ENCODE results near the gene LTBP2. TPM values are rescaled to one million over a fixed set of nuclear protein-coding genes. Genes with fewer than 3 reads are reported as not detected.
A peak's percentile ranks its signal among the peaks of the same experiment; 100 is the strongest.
"Not testable (repeated sequence)": the region's sequence is repeated elsewhere in the genome, so short reads cannot be mapped to it uniquely, and the experiment has no call there.

LTBP2 gene
- total RNA-seq, 3 donors from 2014 or later: 0.21 to 0.35 (median 0.30) TPM

DNA sequence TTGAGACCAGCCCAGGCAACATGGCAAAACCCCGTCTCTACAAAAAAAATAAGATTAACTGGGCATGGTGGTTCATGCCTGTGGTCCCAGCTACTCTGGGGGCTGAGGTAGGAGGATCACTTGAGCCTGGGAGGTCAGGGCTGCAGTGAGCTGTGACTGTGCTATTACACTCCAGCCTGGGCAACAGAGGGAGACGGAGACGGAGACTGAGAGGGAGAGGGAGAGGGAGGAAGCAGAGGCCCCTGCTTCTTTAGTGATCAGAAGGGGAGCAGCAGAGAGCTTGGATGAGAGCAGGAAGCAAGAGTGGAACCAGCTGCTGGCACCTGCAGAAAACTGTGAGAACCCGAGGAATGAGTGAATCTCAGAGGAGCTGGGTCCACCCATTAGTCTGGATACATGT is 72.5 kb downstream of the LTBP2 start:
- no peak for ATAC-seq
- Mint-ChIP-seq H3K4me1 (ENCODE audit: low read depth) (no peaks in the 10 kb centered on the region), H3K36me3 (ENCODE audit: insufficient read depth) (no peaks in the 10 kb centered on the region), H3K27me3 (ENCODE audit: low read depth) (no peaks in the 10 kb centered on the region), H3K4me3 (no peak overlapping the region), H3K9me3 (no peaks in the 10 kb centered on the region)
- no peak for DNase-seq

DNA sequence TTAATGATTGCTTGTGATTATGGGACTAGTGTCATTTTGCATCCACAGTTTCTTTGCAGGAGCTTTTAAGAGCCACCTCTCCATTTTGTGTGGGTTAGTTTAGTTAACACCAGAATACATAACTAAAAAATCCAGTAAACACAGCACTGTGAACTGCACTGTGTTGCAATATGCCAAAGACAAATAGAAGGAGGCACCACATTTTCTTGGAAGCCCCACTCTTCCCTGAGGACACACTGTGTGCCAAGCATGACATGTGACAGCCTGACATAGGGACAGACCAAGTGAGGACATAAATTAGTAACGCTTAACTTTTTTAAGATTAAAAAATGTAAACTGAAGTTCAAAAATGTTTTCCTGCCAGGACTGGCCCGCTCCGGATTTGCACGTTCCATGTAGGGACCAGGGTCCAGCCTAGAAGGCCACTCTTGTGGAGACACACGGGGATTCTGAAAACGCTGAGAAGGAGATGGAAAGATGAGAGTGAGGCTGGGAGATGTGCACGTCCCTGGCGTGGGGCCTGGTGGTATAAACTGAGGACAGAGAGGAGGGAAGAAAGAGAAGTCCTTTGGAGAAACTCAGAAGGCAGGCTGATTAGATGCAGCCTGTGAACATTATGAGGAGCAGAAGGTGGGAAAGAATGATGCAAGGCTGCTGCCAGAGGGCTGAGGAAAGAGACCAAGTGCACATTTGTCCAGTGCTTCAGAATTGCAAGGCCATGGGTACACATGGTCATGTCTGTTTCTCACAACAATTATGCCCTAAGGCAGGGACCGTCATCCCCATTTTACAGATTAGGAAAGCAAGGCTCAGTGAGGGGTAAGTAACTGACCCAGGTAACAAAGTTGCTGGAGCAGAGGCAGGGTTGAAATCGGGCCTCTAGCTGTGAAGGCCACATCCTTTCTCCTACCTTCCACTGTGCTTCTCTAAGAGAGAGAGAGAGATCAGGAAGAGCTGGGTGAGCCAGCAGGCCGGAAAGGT is 73.3 kb downstream of the LTBP2 start:
- ATAC-seq (no peak), DNase-seq (no peak)
- Mint-ChIP-seq H3K4me3 (no peak overlapping the region), H3K9me3 (no peaks in the 10 kb centered on the region), H3K27me3 (ENCODE audit: low read depth) (no peaks in the 10 kb centered on the region), H3K36me3 (ENCODE audit: insufficient read depth) (no peaks in the 10 kb centered on the region), H3K4me1 (ENCODE audit: low read depth) (no peaks in the 10 kb centered on the region)

DNA sequence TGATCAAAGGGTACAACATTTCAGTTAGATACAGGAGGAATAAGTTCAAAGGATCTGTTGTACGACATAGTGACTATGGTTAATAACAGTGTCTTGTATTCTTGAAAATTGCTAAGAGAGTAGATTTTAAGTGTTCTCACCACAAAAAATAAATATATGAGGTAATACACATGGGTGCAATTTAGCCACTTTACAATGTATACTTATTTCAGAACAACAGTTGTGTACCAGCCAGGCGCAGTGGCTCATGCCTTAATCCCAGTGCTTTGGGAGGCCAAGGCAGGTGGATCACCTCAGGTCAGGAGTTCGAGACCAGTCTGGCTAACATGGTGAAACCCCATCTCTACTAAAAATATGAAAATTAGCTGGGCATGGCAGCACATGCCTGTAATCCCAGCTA is 75.7 kb downstream of the LTBP2 start:
- not testable (repeated sequence) for DNase-seq; H3K4me3 Mint-ChIP-seq; H3K27me3 Mint-ChIP-seq (ENCODE audit: low read depth); H3K4me1 Mint-ChIP-seq (ENCODE audit: low read depth); ATAC-seq; H3K36me3 Mint-ChIP-seq (ENCODE audit: insufficient read depth); H3K9me3 Mint-ChIP-seq

DNA sequence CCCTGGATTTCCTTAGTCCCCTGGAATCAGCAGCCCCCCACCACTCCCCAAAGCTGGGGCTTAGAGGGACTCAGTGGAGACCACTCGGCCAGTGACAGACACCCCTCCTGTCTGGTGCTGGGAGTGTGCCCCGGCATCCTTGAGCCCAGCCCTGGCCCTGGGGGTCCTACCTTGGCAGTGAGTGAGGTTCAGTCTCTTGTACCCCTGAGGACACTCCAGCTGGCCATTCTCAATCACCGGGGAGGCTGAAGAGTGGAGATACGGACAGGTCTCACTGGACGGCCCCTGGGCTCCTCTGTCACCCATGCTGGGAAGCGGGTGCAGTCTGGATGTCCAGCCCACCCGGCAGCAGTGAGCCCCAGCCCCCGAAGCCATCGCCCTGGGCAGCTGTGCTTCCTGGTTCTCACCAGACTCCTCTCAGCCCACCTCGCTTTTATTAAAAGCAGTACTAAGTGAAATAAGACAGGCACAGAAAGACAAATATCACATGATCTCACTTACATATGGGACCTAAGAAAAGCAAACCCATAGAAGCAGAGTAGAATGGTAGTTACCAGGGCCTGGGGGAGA is 76.2 kb downstream of the LTBP2 start:
- Mint-ChIP-seq H3K9me3 (no peaks in the 10 kb centered on the region), H3K36me3 (ENCODE audit: insufficient read depth) (no peaks in the 10 kb centered on the region), H3K4me1 (ENCODE audit: low read depth) (peaks cover 4% of the 10 kb centered on the region), H3K27me3 (ENCODE audit: low read depth) (no peaks in the 10 kb centered on the region), H3K4me3 (no peak overlapping the region)
- no peak for DNase-seq
- ATAC-seq: no peak

- H3K9me3 Mint-ChIP-seq: no peaks in the 10 kb centered on the region
- H3K4me1 Mint-ChIP-seq (ENCODE audit: low read depth): peaks cover 4% of the 10 kb centered on the region
- no peaks in the 10 kb centered on the region for H3K27me3 Mint-ChIP-seq (ENCODE audit: low read depth)
- no peak overlapping the region for H3K4me3 Mint-ChIP-seq
- DNase-seq (no peak), ATAC-seq (no peak)
- H3K36me3 Mint-ChIP-seq (ENCODE audit: insufficient read depth): no peaks in the 10 kb centered on the region
Measured at GRCh38 chr14:74533576-74533975, 78.5 kb downstream of the LTBP2 start.

- H3K4me3 Mint-ChIP-seq: no peak overlapping the region
- H3K27me3 Mint-ChIP-seq (ENCODE audit: low read depth): no peaks in the 10 kb centered on the region
- H3K36me3 Mint-ChIP-seq (ENCODE audit: insufficient read depth): no peaks in the 10 kb centered on the region
- DNase-seq: no peak
- peaks cover 4% of the 10 kb centered on the region for H3K4me1 Mint-ChIP-seq (ENCODE audit: low read depth)
- no peaks in the 10 kb centered on the region for H3K9me3 Mint-ChIP-seq
- no peak for ATAC-seq
Measured at GRCh38 chr14:74532246-74532645, 79.8 kb downstream of the LTBP2 start.

DNA sequence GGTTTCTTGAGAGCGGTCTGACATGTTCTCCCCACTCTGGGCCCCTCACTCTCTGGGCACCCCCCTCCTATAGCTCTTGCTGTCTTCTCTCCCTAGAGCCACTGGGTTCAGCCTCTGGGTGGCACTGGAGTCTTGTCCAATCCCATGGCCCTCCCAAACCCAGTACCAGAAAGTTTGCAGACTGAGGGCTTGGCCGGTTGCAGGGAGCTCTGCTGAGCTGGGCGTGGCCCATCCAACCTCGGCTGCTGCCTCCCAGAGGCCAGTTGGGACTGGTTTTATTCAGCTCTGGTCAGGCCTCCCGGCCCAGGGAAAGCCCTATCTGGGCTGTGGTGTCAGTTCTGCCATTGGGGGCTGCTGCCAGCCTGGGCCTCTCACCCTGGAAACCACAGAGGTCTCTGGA is 80.6 kb downstream of the LTBP2 start:
- H3K4me1 Mint-ChIP-seq (ENCODE audit: low read depth): peaks cover 4% of the 10 kb centered on the region
- DNase-seq (no peak), ATAC-seq (peak in 1 of 2 donors; percentile 10)
- no peaks in the 10 kb centered on the region for H3K27me3 Mint-ChIP-seq (ENCODE audit: low read depth)
- H3K4me3 Mint-ChIP-seq: no peak overlapping the region
- H3K9me3 Mint-ChIP-seq: no peaks in the 10 kb centered on the region
- no peaks in the 10 kb centered on the region for H3K36me3 Mint-ChIP-seq (ENCODE audit: insufficient read depth)

GRCh38 chr14:74531006-74531405 is 81.0 kb downstream of the LTBP2 start:
- no peak overlapping the region for H3K4me3 Mint-ChIP-seq
- no peak for DNase-seq
- ATAC-seq: no peak
- no peaks in the 10 kb centered on the region for H3K27me3 Mint-ChIP-seq (ENCODE audit: low read depth)
- H3K36me3 Mint-ChIP-seq (ENCODE audit: insufficient read depth): no peaks in the 10 kb centered on the region
- no peaks in the 10 kb centered on the region for H3K9me3 Mint-ChIP-seq
- H3K4me1 Mint-ChIP-seq (ENCODE audit: low read depth): peaks cover 4% of the 10 kb centered on the region

DNA sequence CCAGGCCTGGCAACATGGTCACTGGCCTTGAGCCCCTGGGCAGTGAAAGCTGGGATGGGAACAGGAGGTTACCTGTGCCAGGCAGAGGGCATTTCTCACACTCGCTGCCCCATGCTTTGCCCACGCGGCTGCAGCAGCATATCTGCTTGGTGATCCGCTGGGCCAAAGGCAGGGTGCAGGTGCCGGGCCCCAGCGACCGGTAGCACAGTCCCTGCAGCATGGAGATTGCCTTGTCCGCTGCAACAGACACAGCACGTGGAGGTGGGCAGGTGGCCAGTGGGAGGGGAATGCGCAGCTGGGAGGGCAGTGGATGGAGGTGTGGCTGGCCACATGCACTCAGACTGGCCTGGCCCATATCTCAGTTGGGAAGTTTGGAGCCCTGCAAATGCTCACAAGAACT is 83.2 kb downstream of the LTBP2 start:
- H3K4me3 Mint-ChIP-seq: no peak overlapping the region
- no peak for DNase-seq
- peaks cover 2% of the 10 kb centered on the region for H3K27me3 Mint-ChIP-seq (ENCODE audit: low read depth)
- H3K36me3 Mint-ChIP-seq (ENCODE audit: insufficient read depth): no peaks in the 10 kb centered on the region
- no peaks in the 10 kb centered on the region for H3K9me3 Mint-ChIP-seq
- H3K4me1 Mint-ChIP-seq (ENCODE audit: low read depth): peaks cover 4% of the 10 kb centered on the region
- no peak for ATAC-seq

DNA sequence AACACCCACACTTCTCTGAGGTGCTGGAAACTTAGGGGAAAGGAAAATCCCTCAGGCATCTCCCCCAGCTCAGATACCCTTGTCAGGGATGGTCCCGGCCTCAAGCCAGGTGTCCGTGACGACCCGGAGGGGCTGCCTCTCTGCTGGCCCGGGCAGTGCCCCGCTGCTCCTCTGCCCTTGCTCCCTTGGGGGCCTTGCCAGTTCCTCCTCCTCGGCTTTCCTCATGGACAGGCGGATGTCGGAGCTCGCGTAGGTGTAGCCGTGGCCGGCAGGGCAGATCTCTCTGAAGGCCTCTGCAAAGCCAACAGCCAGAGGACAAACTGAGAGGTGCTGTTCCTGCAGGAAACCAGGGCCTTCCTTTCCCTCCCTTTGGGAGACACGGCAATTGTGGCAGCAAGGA is 83.6 kb downstream of the LTBP2 start:
- no peaks in the 10 kb centered on the region for H3K9me3 Mint-ChIP-seq
- ATAC-seq (no peak), DNase-seq (no peak)
- H3K27me3 Mint-ChIP-seq (ENCODE audit: low read depth): peaks cover 2% of the 10 kb centered on the region
- no peaks in the 10 kb centered on the region for H3K36me3 Mint-ChIP-seq (ENCODE audit: insufficient read depth)
- no peak overlapping the region for H3K4me3 Mint-ChIP-seq
- peaks cover 4% of the 10 kb centered on the region for H3K4me1 Mint-ChIP-seq (ENCODE audit: low read depth)

DNA sequence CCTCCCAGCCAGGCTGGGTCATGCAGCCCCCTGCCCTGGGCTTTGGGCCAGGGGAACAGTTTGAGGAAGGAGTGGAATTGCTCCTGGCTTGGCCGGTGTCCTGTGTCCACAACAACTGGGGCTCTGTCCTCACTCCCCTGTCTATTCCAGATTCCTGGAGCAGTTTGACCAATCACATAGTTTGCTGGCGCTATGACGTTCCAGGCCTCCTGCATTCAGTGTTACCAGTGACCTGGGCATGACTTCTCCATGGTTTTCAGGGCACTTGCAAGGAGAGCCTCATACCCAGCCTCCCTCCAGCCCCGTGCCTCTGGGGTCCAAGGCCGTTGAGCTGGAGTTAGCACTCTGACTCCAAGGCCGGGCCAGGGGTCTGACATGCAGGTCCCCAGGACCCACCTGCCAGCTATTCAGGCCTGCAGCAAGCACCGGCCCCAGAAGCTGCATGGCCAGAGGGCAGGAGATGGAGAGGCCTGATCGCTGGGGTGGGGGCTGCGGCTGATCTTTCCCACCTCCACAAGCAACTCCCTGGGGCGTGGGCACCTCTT is 84.2 kb downstream of the LTBP2 start:
- ATAC-seq (no peak), DNase-seq (no peak)
- H3K4me3 Mint-ChIP-seq: no peak overlapping the region
- H3K4me1 Mint-ChIP-seq (ENCODE audit: low read depth): no peaks in the 10 kb centered on the region
- no peaks in the 10 kb centered on the region for H3K9me3 Mint-ChIP-seq
- H3K27me3 Mint-ChIP-seq (ENCODE audit: low read depth): peaks cover 2% of the 10 kb centered on the region
- no peaks in the 10 kb centered on the region for H3K36me3 Mint-ChIP-seq (ENCODE audit: insufficient read depth)

DNA sequence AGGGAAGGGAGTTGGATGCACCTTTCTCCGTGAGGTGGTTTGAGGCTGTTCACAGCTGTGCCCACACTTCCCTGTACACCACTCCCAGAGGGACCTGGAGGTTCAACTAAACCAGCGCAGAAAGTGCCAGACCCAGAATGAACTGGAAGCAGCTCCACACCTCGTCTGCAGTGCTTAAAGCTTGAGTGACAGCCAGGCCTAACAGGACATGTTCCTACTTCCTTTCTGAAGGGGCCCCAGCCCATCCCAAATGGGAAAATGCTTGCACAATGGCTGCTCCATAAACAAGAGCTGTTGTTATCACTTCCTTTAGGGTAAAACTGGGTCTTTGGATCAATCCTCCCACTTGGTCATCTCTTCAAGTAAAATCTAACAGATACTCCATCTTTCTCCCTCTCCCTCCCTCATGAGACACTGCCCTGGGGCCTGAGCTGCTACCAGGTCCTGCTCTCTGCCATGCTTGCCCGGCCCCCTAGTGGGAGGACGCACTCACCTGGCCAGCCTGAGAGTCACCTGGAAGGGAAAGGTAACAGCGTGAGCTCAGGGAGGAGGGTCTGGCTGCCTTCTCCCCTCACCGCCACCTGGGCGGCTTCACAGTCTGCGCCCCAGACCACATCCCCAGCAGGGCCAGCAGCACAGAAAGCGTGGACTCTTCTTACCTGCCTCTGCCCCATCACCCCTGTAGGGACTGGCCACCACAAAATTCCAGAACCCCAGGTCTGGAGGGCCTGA is 85.0 kb downstream of the LTBP2 start:
- peaks cover 2% of the 10 kb centered on the region for H3K27me3 Mint-ChIP-seq (ENCODE audit: low read depth)
- no peaks in the 10 kb centered on the region for H3K36me3 Mint-ChIP-seq (ENCODE audit: insufficient read depth)
- no peaks in the 10 kb centered on the region for H3K9me3 Mint-ChIP-seq
- H3K4me1 Mint-ChIP-seq (ENCODE audit: low read depth): no peaks in the 10 kb centered on the region
- DNase-seq (no peak), ATAC-seq (no peak)
- H3K4me3 Mint-ChIP-seq: no peak overlapping the region

- no peak for ATAC-seq
- no peak overlapping the region for H3K4me3 Mint-ChIP-seq
- H3K4me1 Mint-ChIP-seq (ENCODE audit: low read depth): no peaks in the 10 kb centered on the region
- H3K36me3 Mint-ChIP-seq (ENCODE audit: insufficient read depth): no peaks in the 10 kb centered on the region
- H3K27me3 Mint-ChIP-seq (ENCODE audit: low read depth): peaks cover 2% of the 10 kb centered on the region
- H3K9me3 Mint-ChIP-seq: no peaks in the 10 kb centered on the region
- DNase-seq: no peak
Measured at GRCh38 chr14:74525361-74525851, 86.6 kb downstream of the LTBP2 start.

GRCh38 chr14:74524812-74525135 is 87.3 kb downstream of the LTBP2 start:
- H3K27me3 Mint-ChIP-seq (ENCODE audit: low read depth): peaks cover 4% of the 10 kb centered on the region
- no peaks in the 10 kb centered on the region for H3K36me3 Mint-ChIP-seq (ENCODE audit: insufficient read depth)
- H3K9me3 Mint-ChIP-seq: no peaks in the 10 kb centered on the region
- no peak for ATAC-seq
- no peak overlapping the region for H3K4me3 Mint-ChIP-seq
- DNase-seq: no peak
- no peaks in the 10 kb centered on the region for H3K4me1 Mint-ChIP-seq (ENCODE audit: low read depth)
